ENCODE data around the gene MZF1.

Gene MZF1

DNA sequence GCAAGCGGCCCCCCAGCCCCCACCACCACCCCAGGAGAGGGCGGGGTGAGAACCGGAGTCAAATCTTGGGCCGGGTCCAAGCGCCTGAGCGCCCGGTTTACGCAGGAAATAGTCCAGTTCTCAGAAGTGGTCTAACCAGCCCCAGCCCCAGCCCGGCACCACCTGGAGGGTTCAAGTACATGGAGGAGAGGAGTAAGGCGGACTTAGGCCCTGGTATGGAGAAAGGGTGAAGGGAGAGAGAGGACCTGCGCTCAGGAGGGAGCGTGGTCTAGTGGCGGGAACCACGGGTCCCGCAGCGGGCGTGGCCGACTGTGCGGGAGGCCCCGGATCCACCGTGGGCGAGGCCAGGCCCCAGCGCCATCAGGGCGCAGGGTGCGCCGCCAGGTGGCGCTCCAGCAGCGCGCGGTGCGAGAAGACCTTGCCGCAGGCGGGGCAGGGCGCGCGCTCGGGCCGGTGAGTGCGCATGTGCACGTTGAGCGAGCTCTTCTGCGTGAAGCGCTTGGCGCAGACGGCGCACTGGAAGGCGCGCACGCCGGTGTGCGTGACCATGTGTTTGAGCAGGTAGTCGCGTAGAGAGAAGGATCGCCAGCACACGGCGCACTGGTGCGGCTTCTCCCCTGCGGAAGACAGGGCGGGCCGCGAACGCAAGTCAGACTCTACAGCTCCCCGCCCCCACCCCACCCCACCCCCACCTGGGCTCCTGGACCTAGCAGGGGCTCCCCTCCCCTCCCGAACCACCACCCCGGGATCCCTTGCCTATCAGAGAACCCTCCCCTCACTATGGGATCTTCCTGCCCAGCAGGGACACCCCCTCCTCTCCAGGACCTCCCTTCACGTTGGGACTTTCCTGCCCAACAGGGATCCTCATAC is 59.2 kb downstream of the MZF1 start:
- TF ChIP-seq, protein P1, sequence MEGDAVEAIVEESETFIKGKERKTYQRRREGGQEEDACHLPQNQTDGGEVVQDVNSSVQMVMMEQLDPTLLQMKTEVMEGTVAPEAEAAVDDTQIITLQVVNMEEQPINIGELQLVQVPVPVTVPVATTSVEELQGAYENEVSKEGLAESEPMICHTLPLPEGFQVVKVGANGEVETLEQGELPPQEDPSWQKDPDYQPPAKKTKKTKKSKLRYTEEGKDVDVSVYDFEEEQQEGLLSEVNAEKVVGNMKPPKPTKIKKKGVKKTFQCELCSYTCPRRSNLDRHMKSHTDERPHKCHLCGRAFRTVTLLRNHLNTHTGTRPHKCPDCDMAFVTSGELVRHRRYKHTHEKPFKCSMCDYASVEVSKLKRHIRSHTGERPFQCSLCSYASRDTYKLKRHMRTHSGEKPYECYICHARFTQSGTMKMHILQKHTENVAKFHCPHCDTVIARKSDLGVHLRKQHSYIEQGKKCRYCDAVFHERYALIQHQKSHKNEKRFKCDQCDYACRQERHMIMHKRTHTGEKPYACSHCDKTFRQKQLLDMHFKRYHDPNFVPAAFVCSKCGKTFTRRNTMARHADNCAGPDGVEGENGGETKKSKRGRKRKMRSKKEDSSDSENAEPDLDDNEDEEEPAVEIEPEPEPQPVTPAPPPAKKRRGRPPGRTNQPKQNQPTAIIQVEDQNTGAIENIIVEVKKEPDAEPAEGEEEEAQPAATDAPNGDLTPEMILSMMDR (IDR thresholded peaks at IDR 0.05; ENCODE audit: extremely low read depth, insufficient read depth, missing control alignments) = peak; percentile 99
- peak; percentile 97 for DNase-seq (ENCODE audit: low spot score)
- in situ Hi-C loops (cut with MboI; ENCODE audit: low pct_unique_long_range_greater_than_20kb, low sequenced_read_pairs, unreplicated experiment) = no loop called here

DNA sequence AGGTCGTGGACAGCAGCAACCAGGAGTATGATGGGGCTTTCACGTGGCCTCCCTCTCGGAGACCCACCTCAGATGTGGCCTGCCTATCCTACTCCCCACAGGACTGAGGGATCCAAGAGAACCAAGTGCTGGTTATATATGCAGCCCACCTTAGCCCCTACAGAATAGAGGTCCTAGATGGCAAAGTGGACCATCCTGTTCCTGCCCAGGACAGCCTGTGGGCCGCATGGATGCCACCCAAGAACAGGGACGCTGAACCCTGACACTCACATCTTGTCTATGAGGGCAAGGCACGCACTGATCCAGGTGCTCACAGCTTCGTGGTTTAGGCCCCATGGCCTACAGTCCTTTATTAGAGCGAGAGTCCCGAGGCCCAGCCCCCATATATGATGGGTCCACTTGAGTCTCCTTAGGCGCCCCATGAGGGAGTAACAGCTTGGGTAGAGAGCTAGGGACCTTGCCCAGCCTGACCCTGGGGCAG is 59.9 kb downstream of the MZF1 start:
- DNase-seq (ENCODE audit: low spot score) = no peak
- in situ Hi-C loops (cut with MboI; ENCODE audit: low pct_unique_long_range_greater_than_20kb, low sequenced_read_pairs, unreplicated experiment) = no loop called here
- TF ChIP-seq, protein P1 (IDR thresholded peaks at IDR 0.05; ENCODE audit: extremely low read depth, insufficient read depth, missing control alignments) = no peak
